Right lobe of liver (tissue), 4 donors: ENCODE results near the gene CGRRF1.

Experiments
- CTCF ChIP-seq, 4 donors: fragments of 200-600 bp in 3 of 4; fragments of 450-650 bp in 1 of 4; IDR thresholded peaks; one replicate each; pipeline versions ENCODE4 v1.5.1 to v1.8.0; 2016 to 2022; ENCODE audit warnings: antibody characterized with exemption in 4 of 4, mild to moderate bottlenecking in 2 of 4
- POLR2A ChIP-seq: fragments of 450-650 bp; IDR thresholded peaks from one replicate; pipeline ENCODE4 v1.6.1; 2017; ENCODE audit warnings: antibody characterized with exemption, mild to moderate bottlenecking
- donor health status: DM: no; HTN: no; CAD: no.
- donor health status: DM: no; HTN: no; CAD: no.
- donor health status: DM: no; HTN: yes; CAD: no.

DNA sequence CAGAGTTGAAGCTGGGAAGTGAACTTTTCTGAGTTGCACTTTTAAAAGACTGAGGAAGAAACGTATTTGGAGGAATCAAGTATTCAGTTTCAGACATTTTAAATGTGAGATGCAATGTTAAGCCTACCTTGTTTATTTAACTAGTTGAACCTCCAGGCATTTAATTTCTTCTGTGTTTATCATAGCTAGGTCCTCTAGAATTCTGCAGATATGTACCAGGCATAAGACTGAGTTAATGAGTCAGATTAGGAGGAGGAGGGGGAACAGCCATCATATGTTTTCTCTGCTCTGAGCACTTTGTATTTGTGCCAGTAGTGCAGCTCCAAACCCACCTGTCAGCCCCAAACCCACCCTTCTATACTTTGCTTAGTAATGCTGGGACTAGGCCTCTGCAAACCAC, 40.8 kb downstream of the CGRRF1 start:
- TF ChIP-seq POLR2A (no peak), CTCF (IDR thresholded peaks at IDR 0.05) (no peak)
